OCI-LY1 (cell line): ENCODE measurements around the gene BRD3OS.

Experiments
- H2AFZ ChIP-seq: fragments of 200-600 bp; sonication (generic), shearing (Covaris generic); 2 replicates; pipeline ENCODE4 v1.6.0; 2014; ENCODE audit warnings: antibody characterized with exemption, mild to moderate bottlenecking, low read length
- H3F3A ChIP-seq: fragments of 200-600 bp; sonication (generic), shearing (Covaris generic); 2 replicates; pipeline ENCODE4 v1.6.0; 2014; ENCODE audit warnings: mild to moderate bottlenecking, antibody characterized with exemption, low read length, moderate library complexity; ENCODE audit not compliant: insufficient read depth
- H3K27ac ChIP-seq: fragments of 200-600 bp; sonication (generic); 2 replicates; pipeline ENCODE4 v1.5.1; 2014; ENCODE audit warnings: low read length, mixed run types, mild to moderate bottlenecking, low read depth; ENCODE audit not compliant: poor library complexity, severe bottlenecking
- H3K27me3 ChIP-seq: fragments of 200-600 bp; sonication (generic); 2 replicates; pipeline ENCODE4 v1.6.0; 2014; ENCODE audit warnings: antibody characterized with exemption, mild to moderate bottlenecking, low read length, moderate library complexity; ENCODE audit not compliant: insufficient read depth
- H3K36me3 ChIP-seq: fragments of 200-600 bp; sonication (generic); 2 replicates; pipeline ENCODE4 v1.6.1; 2014; ENCODE audit warnings: mild to moderate bottlenecking, antibody characterized with exemption, low read length, moderate library complexity, mixed read lengths; ENCODE audit not compliant: insufficient read depth
- H3K4me1 ChIP-seq: fragments of 200-600 bp; sonication (generic); 2 replicates; pipeline ENCODE4 v1.5.1; 2014; ENCODE audit warnings: mild to moderate bottlenecking, low read length, moderate library complexity; ENCODE audit not compliant: insufficient read depth, severe bottlenecking
- H3K4me2 ChIP-seq: fragments of 200-600 bp; sonication (generic), shearing (Covaris generic); 2 replicates; pipeline ENCODE4 v1.6.1; 2014; ENCODE audit warnings: low read length
- H3K4me3 ChIP-seq: fragments of 200-600 bp; sonication (generic); 2 replicates; pipeline ENCODE4 v1.5.1; 2014; ENCODE audit warnings: low read length, low read depth, mild to moderate bottlenecking, mixed read lengths; ENCODE audit not compliant: poor library complexity, severe bottlenecking
- H3K79me2 ChIP-seq: fragments of 200-600 bp; shearing (Covaris generic); 2 replicates; pipeline ENCODE4 v1.6.1; 2016; ENCODE audit warnings: mixed run types, low read length, mixed read lengths; ENCODE audit not compliant: insufficient read depth
- H3K9ac ChIP-seq: fragments of 200-600 bp; sonication (generic), shearing (Covaris generic); 2 replicates; pipeline ENCODE4 v1.6.1; 2014; ENCODE audit warnings: mild to moderate bottlenecking, low read length, mixed read lengths
- H3K9me2 ChIP-seq: fragments of 200-600 bp; sonication (generic), shearing (Covaris generic); 2 replicates; pipeline ENCODE4 v1.6.1; 2014; ENCODE audit warnings: low read depth, mild to moderate bottlenecking, low read length, mixed read lengths
- H3K9me3 ChIP-seq: fragments of 200-600 bp; shearing (Covaris generic); 2 replicates; pipeline ENCODE4 v1.6.1; 2014; ENCODE audit warnings: low read length, mixed read lengths
- H4K20me1 ChIP-seq: fragments of 200-600 bp; sonication (generic), shearing (Covaris generic); 2 replicates; pipeline ENCODE4 v1.6.0; 2016; ENCODE audit warnings: mild to moderate bottlenecking, low read length; ENCODE audit not compliant: insufficient read depth
- CTCF ChIP-seq: fragments of 200-600 bp; sonication (generic), shearing (Covaris generic); IDR thresholded peaks from 2 replicates; pipeline ENCODE4 v1.5.1; 2017; ENCODE audit warnings: mild to moderate bottlenecking, antibody characterized with exemption, low read length, moderate library complexity, mixed read lengths
- EZH2 ChIP-seq: fragments of 200-600 bp; sonication (generic), shearing (Covaris generic); IDR thresholded peaks from 2 replicates; pipeline ENCODE4 v1.8.0; 2017; ENCODE audit warnings: borderline replicate concordance, mixed run types, mild to moderate bottlenecking, antibody characterized with exemption, low read length, moderate library complexity, mixed read lengths

BRD3OS gene

DNA sequence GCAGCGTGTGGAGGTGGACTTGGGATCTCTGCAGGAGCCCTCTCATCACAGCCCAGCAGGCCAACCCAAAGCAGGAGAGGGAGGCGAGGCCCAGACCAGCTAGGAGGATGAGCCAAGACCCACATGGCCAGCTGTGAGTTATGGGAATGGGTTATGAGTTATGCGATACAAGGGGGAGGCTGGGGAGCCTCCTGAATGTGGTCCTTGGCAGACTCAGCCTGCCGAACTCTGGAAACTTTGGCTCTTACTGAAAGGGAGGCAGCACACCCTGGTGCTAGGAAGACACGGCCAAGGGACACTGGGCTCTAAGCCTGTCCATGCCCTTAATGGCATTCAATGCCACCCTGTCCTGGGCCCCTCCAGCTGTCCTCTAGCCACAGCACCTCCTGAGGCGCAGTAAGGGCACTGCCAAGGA lies 25.4 kb upstream of the BRD3OS start:
- Histone ChIP-seq H3K4me2 (no peak overlapping the region), H3K27ac (no peak overlapping the region), H3K27me3 (no peaks in the 10 kb centered on the region), H3F3A (no peaks in the 10 kb centered on the region), H3K9ac (no peak overlapping the region), H3K9me2 (no peaks in the 10 kb centered on the region), H3K9me3 (no peaks in the 10 kb centered on the region), H3K36me3 (no peaks in the 10 kb centered on the region), H3K4me1 (no peaks in the 10 kb centered on the region), H2AFZ (no peak overlapping the region), H3K4me3 (no peak overlapping the region), H3K79me2 (no peaks in the 10 kb centered on the region), H4K20me1 (no peaks in the 10 kb centered on the region)
- TF ChIP-seq CTCF, result no peak
- TF ChIP-seq EZH2, result no peak

DNA sequence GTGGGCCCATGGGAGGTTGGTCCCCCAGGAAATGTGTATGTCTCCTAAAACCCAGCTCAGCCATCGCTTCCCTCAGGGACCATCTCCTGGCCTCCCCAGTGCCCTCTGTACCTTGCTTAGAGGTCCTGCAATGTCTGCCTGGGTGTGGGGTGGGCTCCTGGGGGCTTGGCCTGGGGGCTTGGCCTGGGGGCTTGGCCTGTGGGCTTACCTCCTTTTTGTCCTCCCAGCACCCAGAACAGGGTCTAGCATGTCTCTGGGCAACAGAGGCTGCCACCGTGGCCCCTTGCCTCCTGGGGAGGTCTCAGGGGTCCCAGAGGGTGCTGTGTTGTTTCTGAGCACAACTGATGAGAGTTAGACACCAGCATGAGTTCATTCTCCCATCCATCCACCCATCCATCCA lies 22.5 kb upstream of the BRD3OS start:
- Histone ChIP-seq H3K27me3 (0 out of 2 replicates have a peak, but pooled peaks cover 3% of the 10 kb centered on the region), H3K4me2 (no peak overlapping the region), H4K20me1 (no peaks in the 10 kb centered on the region)

DNA sequence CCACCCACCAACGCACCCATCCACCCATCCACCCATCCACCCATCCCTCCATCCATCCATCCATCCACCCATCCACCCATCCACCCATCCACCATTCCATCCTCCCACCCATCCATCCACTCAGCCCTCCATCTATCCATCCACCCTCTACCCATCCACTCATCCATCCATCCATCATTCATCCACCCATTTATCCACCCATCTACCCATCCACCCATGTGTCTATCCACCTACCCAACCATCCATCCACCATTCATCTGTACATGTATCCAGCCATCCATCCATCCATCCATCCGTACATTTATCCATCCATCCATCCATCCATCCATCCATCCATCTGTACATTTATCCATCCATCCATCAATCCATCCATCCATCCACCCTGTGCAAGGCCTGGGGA lies 22.0 kb upstream of the BRD3OS start:
- no peaks in the 10 kb centered on the region for H3K79me2 ChIP-seq
- H3K9me2 ChIP-seq, result no peaks in the 10 kb centered on the region
- H3K36me3 ChIP-seq, result no peaks in the 10 kb centered on the region
- H3K9me3 ChIP-seq, result no peaks in the 10 kb centered on the region
- no peak overlapping the region for H3K4me2 ChIP-seq
- TF ChIP-seq EZH2, result no peak
- TF ChIP-seq CTCF, result no peak
- no peaks in the 10 kb centered on the region for H3K4me1 ChIP-seq
- H3K27me3 ChIP-seq, result 0 out of 2 replicates have a peak, but pooled peaks cover 3% of the 10 kb centered on the region
- H3K27ac ChIP-seq, result no peak overlapping the region
- H4K20me1 ChIP-seq, result no peaks in the 10 kb centered on the region
- H3K4me3 ChIP-seq, result no peak overlapping the region
- H3K9ac ChIP-seq, result no peak overlapping the region
- H3F3A ChIP-seq, result no peaks in the 10 kb centered on the region
- no peak overlapping the region for H2AFZ ChIP-seq

More for the DNA sequence above, 22.5 kb upstream of the BRD3OS start:
- H3K4me3 ChIP-seq, result no peak overlapping the region
- no peak overlapping the region for H2AFZ ChIP-seq
- no peaks in the 10 kb centered on the region for H3K9me3 ChIP-seq
- H3K79me2 ChIP-seq, result no peaks in the 10 kb centered on the region
- H3K4me1 ChIP-seq, result no peaks in the 10 kb centered on the region
- H3K9ac ChIP-seq, result no peak overlapping the region
- no peak overlapping the region for H3K27ac ChIP-seq
- H3F3A ChIP-seq, result no peaks in the 10 kb centered on the region
- TF ChIP-seq CTCF (no peak), EZH2 (no peak)
- no peaks in the 10 kb centered on the region for H3K9me2 ChIP-seq
- H3K36me3 ChIP-seq, result no peaks in the 10 kb centered on the region
